GM23248 (cell line): ENCODE measurements around the gene AK2.

ENCODE experiments used
- EZH2 ChIP-seq: fragments of 200-600 bp; sonication (generic); IDR thresholded peaks from 2 replicates; pipeline ENCODE4 v1.6.1; 2018; ENCODE audit warnings: antibody characterized with exemption, mild to moderate bottlenecking; ENCODE audit not compliant: insufficient read depth, poor library complexity, severe bottlenecking
- EZH2phosphoT487 ChIP-seq: fragments of 200-600 bp; sonication (generic); IDR thresholded peaks from 2 replicates; pipeline ENCODE4 v1.6.1; 2018; ENCODE audit warnings: antibody characterized with exemption, moderate library complexity, mild to moderate bottlenecking, low read depth; ENCODE audit not compliant: insufficient read depth

- TF ChIP-seq EZH2 (no peak), EZH2phosphoT487 (no peak)
These were observed 21.5 kb downstream of the AK2 start for GRCh38 chr1:33015216-33015615.
